Measurements from ENCODE around the gene EGLN3. TPM values are rescaled to one million over a fixed set of nuclear protein-coding genes. Genes with fewer than 3 reads are reported as not detected.
A peak's percentile ranks its signal among the peaks of the same experiment; 100 is the strongest.

The EGLN3 gene
- total and polyA plus RNA-seq, 10 of the 15 experiments (the other 5 are each of a cell fraction or from before 2014, with no cell fraction given), result 0.42 to 8.1 (median 2.0) TPM

- TF ChIP-seq POLR2AphosphoS2 (IDR thresholded peaks at IDR 0.05; ENCODE audit: low read depth, low read length) (no peak), CBX5 (IDR thresholded peaks at IDR 0.05; ENCODE audit: low read depth) (no peak), ZBTB4 (CRISPR knock-in tag; IDR thresholded peaks at IDR 0.05) (no peak), RELB (IDR thresholded peaks at IDR 0.05; ENCODE audit: low read depth) (peak; percentile 40; the same call in 1 of the 2 replicates), FOS (IDR thresholded peaks at IDR 0.05; ENCODE audit: borderline replicate concordance, extremely low read depth, insufficient read length) (no peak), PBX3 (IDR thresholded peaks at IDR 0.05; ENCODE audit: insufficient replicate concordance, low read depth, low read length) (no peak), DPF2 (IDR thresholded peaks at IDR 0.05) (peak; percentile 61; the same call in 1 of the 2 replicates), RUNX3 (IDR thresholded peaks at IDR 0.05; ENCODE audit: low read length) (peak; percentile 63), ZBTB11 (CRISPR knock-in tag; IDR thresholded peaks at IDR 0.05) (no peak), SREBF2 (IDR thresholded peaks at IDR 0.05; ENCODE audit: low read length) (no peak), CTCF (IDR thresholded peaks at IDR 0.05 in 2 of 3, conservative IDR thresholded peaks at IDR 0.05 in 1 of 3; ENCODE audit: control insufficient read depth in 2 of 3, extremely low read depth in 1 of 3, insufficient read depth in 1 of 3, low read depth in 3 of 3, low read length in 3 of 3) (no peak), ZNF217 (IDR thresholded peaks at IDR 0.05) (peak; percentile 72), MEF2B (IDR thresholded peaks at IDR 0.05; ENCODE audit: partially characterized antibody, poor library complexity, severe bottlenecking) (peak; percentile 94)
Measured at GRCh38 chr14:33979613-33980276, 28.9 kb upstream of the EGLN3 start (continued).

Data from GM12878 (cell line).